Measurements from ENCODE around the gene FGF18.
A peak's percentile ranks its signal among the peaks of the same experiment; 100 is the strongest.
"Not testable (repeated sequence)": the region's sequence is repeated elsewhere in the genome, so short reads cannot be mapped to it uniquely, and the experiment has no call there.

Gene FGF18

DNA sequence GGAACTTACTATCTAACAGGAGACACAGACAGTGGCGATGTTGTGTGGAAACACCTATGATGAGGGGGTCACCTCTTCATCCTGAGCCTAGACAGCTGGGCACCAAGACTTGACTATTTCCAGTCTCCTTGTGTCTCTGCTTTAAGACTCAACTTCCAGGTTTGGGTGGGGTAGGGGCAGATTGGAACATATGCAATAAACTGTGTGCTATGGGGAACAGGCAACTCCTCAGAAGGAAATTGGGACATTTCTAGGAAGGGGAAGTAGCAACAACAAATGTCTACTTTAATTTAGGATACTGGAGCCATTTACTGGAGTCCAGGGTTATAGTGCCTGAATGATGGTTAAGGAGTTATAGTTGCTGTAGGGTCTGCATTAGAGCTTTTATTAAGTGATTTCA, 57.3 kb downstream of the FGF18 start:
- DNase-seq = no peak

DNA sequence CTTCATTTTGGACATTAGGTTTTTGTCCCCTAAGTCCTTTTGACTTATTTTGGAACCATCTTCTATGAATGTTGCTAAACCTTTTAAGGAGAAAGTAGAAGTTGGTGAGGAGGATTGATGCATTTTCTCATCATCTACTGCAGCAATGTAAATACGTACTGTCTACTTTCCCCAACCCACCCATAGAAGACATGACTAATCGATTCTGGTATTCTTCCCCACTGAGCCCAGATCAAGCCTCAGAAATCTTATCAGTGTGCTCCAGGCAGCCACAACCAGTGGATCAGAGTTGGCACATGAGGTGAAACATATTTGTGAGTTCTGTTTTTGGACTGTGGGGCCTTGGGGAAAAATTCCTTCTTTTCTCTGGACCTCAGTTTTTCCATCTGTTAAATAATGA, 57.7 kb downstream of the FGF18 start:
- no peak for DNase-seq

DNA sequence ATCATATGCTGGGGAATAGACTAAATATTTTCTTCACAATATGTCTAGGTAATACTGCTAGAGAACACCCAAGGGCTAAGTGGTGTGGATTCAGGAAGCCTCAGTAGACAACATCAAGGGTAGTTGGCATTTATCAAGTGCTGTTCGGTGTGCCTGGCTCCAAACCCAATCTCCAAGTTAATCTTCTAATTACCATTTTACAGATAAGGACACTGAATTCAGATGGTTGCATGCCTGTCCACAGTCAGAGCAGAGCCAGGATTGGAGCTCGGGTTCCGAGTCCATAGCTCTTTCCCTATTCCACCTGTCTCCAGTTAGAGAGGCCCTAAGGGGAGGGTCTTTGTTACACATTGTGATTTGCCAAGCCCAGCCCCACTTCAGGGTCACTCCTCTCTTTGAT, 58.2 kb downstream of the FGF18 start:
- no peak for DNase-seq

DNA sequence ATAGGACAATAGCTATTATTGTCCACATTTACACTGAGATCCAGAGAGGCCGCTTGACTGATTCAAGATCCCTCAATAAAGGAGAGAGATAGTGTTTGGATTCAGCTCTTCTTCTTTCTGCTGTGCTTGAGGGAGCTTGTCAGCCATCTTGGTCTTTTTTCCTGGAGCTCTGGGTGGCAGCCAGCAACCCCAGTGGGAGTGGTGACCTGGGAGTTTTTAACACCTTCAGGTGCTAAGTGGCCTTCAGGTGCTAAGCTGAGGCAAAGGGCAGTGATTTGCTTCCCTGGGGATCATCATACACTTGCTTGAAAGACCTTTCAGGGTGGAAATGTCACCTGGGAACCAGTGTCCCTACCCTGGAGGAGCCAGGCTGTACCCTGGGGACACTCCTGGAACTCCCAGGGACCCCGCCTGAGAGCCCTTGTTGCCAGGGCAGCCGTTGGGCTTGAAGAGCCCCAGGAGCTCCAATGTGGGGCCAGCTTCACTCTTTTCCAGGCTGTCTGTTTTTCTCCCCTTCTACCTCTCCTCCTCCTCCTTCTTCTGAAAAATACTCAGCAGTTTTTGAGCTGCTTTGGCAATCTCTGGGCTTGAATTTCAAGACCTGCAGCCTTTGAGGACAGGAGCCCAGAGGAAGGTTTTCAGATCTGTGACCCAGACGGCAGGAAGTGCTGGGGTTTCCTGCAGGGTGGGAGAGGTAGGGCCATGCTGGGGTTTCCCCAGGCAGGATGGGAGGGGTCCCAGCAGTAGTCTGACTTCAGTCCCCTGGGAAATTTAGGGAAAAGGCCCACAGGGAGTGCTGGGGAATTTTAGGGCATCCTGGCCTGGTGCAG, 59.7 kb downstream of the FGF18 start:
- no peak for DNase-seq

DNA sequence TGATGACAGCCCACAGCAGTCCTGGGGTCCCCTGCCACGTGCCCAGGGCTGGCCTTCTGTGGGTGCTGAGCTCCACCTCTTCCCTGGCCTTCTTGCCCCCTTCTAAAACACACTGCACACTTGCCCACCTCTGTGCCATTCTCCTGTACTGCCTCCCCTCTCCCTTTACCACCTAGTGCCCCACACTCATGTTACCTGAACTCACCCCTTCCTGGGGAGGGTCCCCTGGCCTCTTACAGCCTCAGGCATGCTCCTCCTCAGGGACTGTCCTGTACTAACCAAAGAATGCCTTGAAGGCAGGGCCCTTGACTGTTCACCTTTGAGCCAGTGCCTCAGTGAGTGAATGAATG, 60.3 kb downstream of the FGF18 start:
- no peak for DNase-seq

- DNase-seq = no peak
These were observed 60.8 kb downstream of the FGF18 start for GRCh38 chr5:171480239-171480638.

DNA sequence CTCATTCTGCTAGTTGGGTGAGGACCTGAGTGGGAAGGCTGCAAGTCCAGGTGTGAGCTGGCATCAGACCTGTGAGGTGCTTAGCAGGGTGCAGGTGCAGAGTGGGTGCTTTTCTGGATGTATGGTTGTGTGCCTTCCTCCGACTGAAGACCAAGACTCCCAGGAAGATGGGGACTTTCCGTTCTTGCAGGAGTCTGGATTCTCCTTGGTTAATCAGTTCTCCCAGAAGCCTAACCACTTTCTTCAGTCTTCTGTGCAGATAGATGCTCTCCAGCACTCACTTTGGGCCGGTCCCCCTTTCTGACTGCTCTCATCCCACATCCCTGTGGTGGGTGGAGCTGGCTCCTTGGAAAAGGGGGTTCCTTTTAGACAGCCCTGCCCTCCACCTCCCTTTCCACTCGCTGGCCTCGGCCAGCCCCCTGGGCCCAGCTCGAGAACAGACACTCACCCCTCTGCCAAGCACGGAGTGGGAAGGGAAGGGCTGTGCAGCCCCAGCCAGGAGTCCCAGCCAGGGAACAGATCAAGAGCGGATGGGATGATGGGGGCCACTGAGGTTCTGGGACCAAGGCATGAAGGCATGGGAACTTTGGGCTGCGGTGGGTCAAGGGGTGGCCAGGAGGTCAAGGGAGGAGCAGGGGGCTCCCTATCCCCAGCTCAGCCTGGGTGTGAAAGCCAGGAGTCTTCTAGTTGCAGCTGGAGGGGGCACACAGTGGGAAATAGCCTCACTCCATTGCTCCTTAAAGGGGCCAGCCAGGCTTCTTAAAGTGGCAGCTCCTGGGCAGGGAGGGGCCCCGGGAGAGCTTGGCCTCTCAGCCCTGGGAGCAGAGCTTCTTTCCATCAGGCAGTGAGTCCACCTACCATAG, 62.4 kb downstream of the FGF18 start:
- no peak for DNase-seq

DNA sequence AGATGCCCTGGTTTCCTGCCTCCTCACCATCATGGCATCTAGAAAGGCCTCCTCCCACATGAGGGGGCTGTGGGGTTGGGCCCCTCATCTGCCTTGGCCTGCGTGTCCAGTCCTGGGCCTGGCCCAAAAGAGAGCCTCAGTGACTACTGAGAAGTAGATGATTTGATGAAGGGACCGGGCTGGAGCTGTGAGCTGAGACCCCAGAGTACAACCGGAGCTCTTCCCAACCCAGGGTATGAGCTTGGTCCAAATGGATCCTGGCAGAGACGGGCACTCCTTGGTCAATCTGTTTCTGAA, 62.9 kb downstream of the FGF18 start:
- DNase-seq = no peak

- no peak for DNase-seq
These were observed 64.2 kb downstream of the FGF18 start for GRCh38 chr5:171483551-171484135.

- peak; percentile 22 for DNase-seq
These were observed 65.0 kb downstream of the FGF18 start for GRCh38 chr5:171484460-171484899.

GRCh38 chr5:171485668-171486067, 66.2 kb downstream of the FGF18 start:
- no peak for DNase-seq

- no peak for DNase-seq
These were observed 67.2 kb downstream of the FGF18 start for GRCh38 chr5:171486613-171487012.

- no peak for DNase-seq
These were observed 69.4 kb downstream of the FGF18 start for GRCh38 chr5:171488876-171489275.

DNA sequence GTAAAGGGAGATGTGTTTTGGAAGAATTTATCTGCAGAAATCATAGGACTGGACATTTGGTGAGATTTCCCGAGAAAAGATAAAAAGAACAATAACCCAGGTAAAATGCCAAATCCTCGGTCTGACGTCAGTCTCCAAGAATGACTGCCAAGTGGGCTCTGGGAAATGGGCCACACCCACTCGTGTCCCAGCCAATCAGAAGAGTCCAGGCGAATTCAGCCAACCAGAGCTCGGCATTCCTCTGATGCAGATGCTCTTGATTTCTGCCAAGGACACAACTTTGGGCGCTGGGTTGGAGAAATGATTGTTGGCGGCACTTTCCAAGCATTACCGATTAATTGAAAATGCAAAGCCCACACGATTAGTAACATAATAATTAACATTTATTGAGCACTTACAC, 73.3 kb downstream of the FGF18 start:
- DNase-seq = no peak

GRCh38 chr5:171493646-171494393, 74.4 kb downstream of the FGF18 start:
- DNase-seq = no peak

GRCh38 chr5:171494452-171495121, 75.1 kb downstream of the FGF18 start:
- DNase-seq = no peak

DNA sequence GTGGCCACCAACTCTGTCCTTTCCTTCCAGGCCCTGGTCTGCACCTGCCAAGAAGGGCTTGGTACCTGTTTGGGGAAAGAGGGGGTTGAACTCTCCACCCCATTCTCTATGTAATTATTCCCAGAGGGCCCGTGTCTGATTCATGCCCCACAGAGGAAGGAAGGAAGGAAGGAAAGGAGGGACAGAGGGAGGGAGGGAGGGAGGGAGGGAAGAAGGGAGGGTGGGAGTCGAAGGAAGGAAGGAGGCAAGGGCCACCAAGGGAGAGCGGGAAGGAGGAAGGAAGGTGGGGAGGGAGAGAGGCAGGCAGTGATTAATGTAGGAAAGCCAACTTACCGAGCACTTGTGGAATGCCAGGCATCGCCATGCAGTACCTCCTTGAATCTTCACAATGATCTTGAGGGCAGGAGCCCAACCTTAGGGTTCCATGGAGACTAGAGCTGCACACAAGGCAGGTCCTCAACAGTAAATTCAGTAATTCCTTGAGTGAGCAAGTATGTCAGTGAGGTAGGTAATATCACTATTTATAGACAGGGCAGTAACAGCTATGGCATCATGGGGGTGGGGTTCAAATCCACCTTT, 75.8 kb downstream of the FGF18 start:
- DNase-seq = no peak

GRCh38 chr5:171496456-171496855, 77.0 kb downstream of the FGF18 start:
- DNase-seq = no peak

- DNase-seq = not testable (repeated sequence)
These were observed 78.0 kb downstream of the FGF18 start for GRCh38 chr5:171497494-171497893.

- no peak for DNase-seq
These were observed 78.7 kb downstream of the FGF18 start for GRCh38 chr5:171498166-171498565.

DNA sequence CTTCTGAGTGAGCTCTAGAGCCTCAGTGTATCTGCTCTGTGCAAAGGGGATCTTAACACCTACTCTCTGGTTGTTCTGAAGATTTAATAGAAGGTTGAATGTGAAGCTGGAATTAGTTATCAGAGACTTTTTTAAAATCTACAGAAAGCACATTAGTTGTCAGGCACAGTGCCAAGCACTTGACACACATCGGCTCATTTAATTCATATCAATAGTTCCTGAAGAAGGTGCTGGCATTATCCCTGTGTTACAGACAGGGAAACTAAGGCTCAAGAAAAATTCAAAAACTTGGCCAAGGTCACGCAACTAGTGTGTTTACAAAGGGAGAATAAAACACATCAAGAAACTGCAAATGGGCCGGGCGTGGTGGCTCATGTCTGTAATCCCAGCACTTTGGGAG, 80.2 kb downstream of the FGF18 start:
- no peak for DNase-seq

DNA sequence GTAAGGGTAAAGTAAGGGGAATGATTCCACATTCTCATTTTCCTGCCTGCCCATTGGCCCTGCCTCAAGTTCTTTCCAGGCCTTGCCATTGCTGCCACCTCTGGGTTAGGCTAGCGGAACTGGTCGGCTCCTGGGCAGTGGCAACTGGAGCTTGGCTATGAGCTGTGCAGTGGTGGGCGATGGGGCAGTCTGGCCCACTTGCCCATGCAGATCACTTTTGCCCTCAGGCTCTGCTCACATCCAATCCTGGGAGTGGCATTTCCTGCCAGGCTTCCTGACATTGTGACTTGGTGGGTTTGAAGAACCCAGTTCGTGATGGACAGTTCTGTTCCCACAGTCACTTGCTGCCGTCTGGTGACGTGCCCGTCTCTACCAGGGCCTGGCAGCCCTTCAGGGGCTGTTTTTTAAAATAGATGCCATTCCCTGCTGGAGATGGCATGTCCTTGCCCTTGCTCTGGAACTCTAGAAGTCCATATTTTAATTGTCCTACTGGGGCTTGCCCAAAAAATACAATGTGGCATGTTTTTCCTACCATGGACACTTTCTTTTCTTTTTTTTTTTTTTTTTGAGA, 86.1 kb downstream of the FGF18 start:
- DNase-seq = no peak
